GM13977 (cell line): ENCODE results near the gene ARPP21.
"Not testable (repeated sequence)": the region's sequence is repeated elsewhere in the genome, so short reads cannot be mapped to it uniquely, and the experiment has no call there.

ENCODE experiments used
- DNase-seq: peaks from one replicate; pipeline ENCODE4 v3.0.0; 2012; ENCODE audit warnings: low spot score
- in situ Hi-C: fragments of 300-500 bp; cut with MboI; formaldehyde crosslinking; loops from one replicate; pipeline ENCODE4 v1.12.0; 2022; ENCODE audit warnings: low sequenced_read_pairs, low pct_unique_long_range_greater_than_20kb, mixed read lengths, inconsistent platforms; ENCODE audit not compliant: unreplicated experiment
- TF ChIP-seq, protein P1 (sequence below): IDR thresholded peaks from 2 replicates; pipeline ENCODE4 v1.5.1; 2012; ENCODE audit warnings: mild to moderate bottlenecking, control low read depth; ENCODE audit not compliant: insufficient read depth; ENCODE audit errors: extremely low read depth, missing control alignments

Gene ARPP21

DNA sequence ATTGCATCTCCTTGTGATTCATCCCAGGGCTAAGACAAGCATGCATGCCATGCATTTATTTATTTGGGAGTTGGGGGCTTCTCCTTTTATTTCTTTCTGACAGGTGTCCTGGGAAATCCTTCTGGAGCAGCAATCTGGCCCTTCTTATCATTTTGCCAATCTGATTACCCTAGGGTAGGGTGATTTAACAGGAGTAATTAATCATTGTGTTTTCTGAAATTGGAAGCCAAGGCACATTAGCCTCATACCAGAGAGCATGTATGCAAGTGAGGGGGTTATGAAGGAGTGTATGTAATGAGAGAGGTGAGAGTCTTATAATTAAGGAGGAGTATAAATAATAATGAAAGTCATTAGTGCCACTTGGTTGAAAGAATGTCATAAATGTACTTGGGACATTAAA is 37.4 kb upstream of the ARPP21 start:
- in situ Hi-C loops: no loop called here
- TF ChIP-seq, protein P1, sequence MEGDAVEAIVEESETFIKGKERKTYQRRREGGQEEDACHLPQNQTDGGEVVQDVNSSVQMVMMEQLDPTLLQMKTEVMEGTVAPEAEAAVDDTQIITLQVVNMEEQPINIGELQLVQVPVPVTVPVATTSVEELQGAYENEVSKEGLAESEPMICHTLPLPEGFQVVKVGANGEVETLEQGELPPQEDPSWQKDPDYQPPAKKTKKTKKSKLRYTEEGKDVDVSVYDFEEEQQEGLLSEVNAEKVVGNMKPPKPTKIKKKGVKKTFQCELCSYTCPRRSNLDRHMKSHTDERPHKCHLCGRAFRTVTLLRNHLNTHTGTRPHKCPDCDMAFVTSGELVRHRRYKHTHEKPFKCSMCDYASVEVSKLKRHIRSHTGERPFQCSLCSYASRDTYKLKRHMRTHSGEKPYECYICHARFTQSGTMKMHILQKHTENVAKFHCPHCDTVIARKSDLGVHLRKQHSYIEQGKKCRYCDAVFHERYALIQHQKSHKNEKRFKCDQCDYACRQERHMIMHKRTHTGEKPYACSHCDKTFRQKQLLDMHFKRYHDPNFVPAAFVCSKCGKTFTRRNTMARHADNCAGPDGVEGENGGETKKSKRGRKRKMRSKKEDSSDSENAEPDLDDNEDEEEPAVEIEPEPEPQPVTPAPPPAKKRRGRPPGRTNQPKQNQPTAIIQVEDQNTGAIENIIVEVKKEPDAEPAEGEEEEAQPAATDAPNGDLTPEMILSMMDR: no peak
- DNase-seq: no peak

DNA sequence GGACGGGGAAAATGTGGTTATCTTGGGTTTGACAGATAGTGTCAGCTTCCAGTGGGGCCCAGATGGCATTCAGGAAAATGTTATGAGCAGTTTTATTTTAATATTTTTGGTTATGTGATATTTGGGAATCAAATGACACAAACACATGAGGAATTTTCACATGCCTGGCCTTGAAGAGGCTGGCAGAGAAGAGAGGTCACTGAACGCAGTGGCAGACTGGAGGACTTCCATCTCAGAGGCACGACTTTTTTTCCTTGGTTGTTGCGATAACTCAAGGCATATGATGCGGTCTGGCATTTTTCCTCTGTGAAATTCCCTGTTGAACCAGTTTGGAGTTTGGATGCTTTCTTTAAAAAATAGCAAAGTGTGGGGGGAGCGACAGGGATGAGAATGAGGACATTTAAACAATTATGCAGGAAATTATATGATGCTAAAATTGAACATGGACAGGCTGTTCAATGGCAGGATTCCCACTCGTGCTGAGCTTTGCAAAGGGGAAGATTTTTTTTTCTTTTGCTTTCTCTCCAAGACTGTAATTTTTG is 36.9 kb upstream of the ARPP21 start:
- in situ Hi-C loops: no loop called here
- TF ChIP-seq, protein P1: no peak
- no peak for DNase-seq

DNA sequence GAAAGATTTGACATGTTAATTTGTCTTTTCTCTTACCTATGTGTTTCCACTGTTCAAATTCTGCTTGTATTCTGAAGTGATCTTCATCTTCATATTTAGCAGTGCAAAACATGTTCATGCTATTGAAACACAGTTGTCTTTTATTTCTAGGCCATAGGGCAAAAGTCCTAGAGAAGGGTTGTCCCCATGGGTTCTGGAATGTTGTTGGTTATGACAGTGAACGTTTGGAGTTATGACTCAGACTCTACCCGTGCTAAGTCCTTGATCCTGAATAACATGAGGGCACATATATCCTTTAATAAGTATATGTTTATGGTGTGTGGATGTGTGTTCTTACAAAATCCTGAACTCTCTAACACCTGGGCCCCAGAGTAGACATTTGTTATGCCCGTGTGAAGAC is 23.0 kb upstream of the ARPP21 start:
- DNase-seq: no peak
- in situ Hi-C loops: no loop called here
- TF ChIP-seq, protein P1: no peak

DNA sequence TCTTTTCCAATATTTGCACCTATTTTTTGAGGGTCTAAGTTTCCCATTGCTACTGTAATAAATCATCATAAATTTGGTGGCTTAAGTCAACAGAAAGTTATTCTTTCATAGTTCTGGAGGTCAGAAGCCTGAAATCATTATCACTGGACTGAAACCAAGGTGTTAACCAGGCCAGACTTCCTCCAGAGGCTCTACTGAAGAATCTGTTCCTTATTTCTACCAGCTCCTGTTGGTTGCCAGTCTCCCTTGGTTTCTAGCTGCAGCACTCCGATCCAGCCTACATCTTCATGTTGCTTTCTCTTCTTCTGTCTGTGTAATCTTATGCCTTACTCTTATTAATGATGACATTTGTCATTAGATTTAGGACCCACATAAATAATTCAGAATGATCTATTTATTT is 22.0 kb upstream of the ARPP21 start:
- in situ Hi-C loops: no loop called here
- no peak for DNase-seq
- TF ChIP-seq, protein P1: no peak

DNA sequence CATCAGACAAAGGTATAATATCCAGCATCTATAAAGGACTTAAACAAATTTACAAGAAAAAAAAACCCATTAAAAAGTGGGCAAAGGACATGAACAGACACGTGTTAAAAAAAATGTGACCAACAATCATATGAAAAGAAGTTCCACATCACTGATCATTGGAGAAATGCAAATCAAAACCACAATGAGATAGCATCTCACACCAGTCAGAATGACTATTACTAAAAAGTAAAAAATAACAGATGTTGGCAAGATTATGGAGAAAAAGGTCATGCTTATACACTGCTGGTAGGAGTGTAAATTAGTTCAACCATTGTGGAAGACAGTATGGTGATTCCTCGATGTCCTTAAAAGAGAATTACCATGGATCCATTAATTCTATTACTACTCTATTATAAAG is 19.1 kb upstream of the ARPP21 start:
- in situ Hi-C loops: not testable (repeated sequence)

DNA sequence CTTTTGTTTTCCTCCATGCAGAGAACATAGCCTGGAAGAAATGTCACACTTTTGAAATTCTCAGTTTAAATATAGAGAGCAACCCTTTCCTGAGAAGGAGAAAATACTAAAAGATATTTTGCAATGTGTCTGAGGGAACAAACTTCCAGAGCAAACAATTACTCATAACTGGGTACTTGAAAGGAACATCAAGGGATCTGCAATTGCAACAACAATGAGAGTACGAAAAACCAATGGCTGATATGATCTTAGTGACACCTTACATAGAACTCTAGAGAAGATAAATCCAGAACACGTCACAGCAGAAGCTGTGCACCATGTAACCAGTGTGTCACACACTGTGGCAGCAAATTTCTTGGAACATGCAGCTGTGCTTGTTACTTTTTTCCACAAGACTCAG is 14.6 kb upstream of the ARPP21 start:
- no peak for DNase-seq
- in situ Hi-C loops: no loop called here
- TF ChIP-seq, protein P1: no peak

More for the DNA sequence above, 19.1 kb upstream of the ARPP21 start:
- not testable (repeated sequence) for DNase-seq

DNA sequence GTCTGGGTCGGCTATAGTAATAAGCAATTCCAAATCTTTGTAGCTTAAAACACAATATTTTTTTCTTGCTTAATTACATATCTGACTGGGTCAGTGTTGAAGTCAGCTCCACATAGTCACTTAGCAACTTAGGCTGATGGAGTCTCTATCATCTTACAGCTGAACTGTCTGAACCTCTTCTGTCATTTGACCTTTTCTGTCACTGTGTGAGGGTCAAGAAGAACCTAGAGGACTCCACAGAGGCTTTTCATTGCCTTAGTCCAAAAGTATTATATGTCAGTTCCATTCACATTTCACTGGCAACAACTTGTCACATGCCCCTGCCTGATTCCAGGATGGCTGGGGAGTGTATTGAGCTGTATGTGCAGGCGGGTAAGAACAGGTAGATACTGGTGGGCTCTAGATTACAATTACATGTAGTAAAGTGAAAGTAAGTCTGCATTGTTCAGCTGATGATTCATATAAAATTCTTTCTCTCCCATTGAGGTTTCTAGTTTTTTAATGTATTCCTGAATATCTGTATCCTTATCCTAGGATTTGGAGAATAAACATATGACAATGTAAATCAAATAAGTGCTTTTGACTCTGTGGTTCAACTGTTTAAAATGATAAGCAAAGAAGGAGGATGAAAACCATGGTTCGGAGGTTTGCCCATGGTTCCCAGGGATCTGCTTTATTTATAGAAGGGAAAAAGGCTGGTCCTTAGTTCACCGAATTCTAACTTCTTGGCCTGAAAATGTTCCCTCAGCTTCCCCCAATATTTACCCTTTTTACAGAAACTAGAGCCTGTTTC is 5.8 kb upstream of the ARPP21 start:
- in situ Hi-C loops: no loop called here
- no peak for DNase-seq
- TF ChIP-seq, protein P1: no peak
